Kidney (tissue), 14 donors: ENCODE data around the gene TAF3. TPM values are rescaled to one million over a fixed set of nuclear protein-coding genes. Genes with fewer than 3 reads are reported as not detected.

Experiments used
- DNase-seq, 5 donors: peaks; one replicate each; pipeline ENCODE4 v3.0.0-alpha.2; 2013 to 2020
- FAIRE-seq: peaks from 2 replicates; lab custom pipeline; 2012; peaks lifted over from hg19 to GRCh38; lab: Jason Lieb, UNC
- H3K27ac ChIP-seq, 2 donors: one replicate each; pipeline ENCODE4 v1.7.0; 2013; ENCODE audit warnings: low read depth in 2 of 2, low read length in 2 of 2, inconsistent platforms in 1 of 2
- H3K27me3 ChIP-seq: one replicate; pipeline ENCODE4 v1.7.1; 2013; ENCODE audit warnings: low read length, inconsistent platforms; ENCODE audit not compliant: control insufficient read depth, insufficient read depth
- H3K36me3 ChIP-seq, 3 donors: one replicate each; pipeline versions ENCODE4 v1.7.0 to v1.7.1; 2013; ENCODE audit warnings: low read length in 3 of 3, control low read depth in 1 of 3, inconsistent platforms in 1 of 3; ENCODE audit not compliant: insufficient read depth in 3 of 3, control insufficient read depth in 2 of 3
- H3K4me1 ChIP-seq, 3 donors: one replicate each; pipeline versions ENCODE4 v1.7.0 to v1.7.1; 2013; ENCODE audit warnings: low read length in 3 of 3, inconsistent platforms in 1 of 3, low read depth in 1 of 3; ENCODE audit not compliant: control insufficient read depth in 2 of 3, insufficient read depth in 2 of 3
- H3K4me3 ChIP-seq, 3 donors: one replicate each; pipeline versions ENCODE4 v1.7.0 to v1.8.1; 2013; ENCODE audit warnings: low read length in 3 of 3, control low read depth in 1 of 3, inconsistent platforms in 1 of 3
- H3K9ac ChIP-seq, 3 donors: one replicate each; pipeline versions ENCODE4 v1.7.0 to v1.7.1; 2013; ENCODE audit warnings: low read length in 3 of 3, control low read depth in 1 of 3, inconsistent platforms in 1 of 3
- H3K9me3 ChIP-seq, 3 donors: one replicate each; pipeline versions ENCODE4 v1.7.0 to v1.7.1; 2013; ENCODE audit warnings: low read length in 3 of 3, control low read depth in 1 of 3, inconsistent platforms in 1 of 3; ENCODE audit not compliant: control insufficient read depth in 2 of 3, insufficient read depth in 1 of 3
- intact Hi-C: fragments of 100-400 bp; cut with DNase I; formaldehyde crosslinking; loops from one replicate; pipeline ENCODE4 v1.11.1; 2022
- polyA plus RNA-seq: library from polyadenylated mRNA; stranded (reverse); fragments of 350-450 nt; fragmentation: Illumina TruSeq; extraction: RNeasy Lipid Tissue Mini Kit (QIAGEN cat#74804); gene quantifications from one replicate; pipeline ENCODE4 v1.2.3, GENCODE V29; 2014; ENCODE audit warnings: low read depth, low replicate concordance; ENCODE audit not compliant: insufficient read depth
- total RNA-seq: library from RNA; stranded (reverse); fragmentation: NEBNext Ultra II Directional; extraction: Animal tissue kit (Norgen Biotek cat#: 25700); gene quantifications from one replicate; pipeline ENCODE4 v1.2.1, GENCODE V29; 2021
- TF ChIP-seq, protein P1 (sequence below): IDR thresholded peaks from 3 replicates; pipeline ENCODE4 v1.5.1; 2012; ENCODE audit warnings: mild to moderate bottlenecking, moderate library complexity, borderline replicate concordance; ENCODE audit not compliant: insufficient read depth; ENCODE audit errors: extremely low read depth
- donor health status: control.
- donor health status: control.
- donor health status: control.
- donor health status: control.
- donor health status: control.
- donor health status: DM: yes; HTN: yes; CAD: no.
- donor health status: Normal renal cell carcinoma (clear cell type).

TAF3 gene
- total and polyA plus RNA-seq, 2 donors from 2014 or later = 4.0 to 8.7 TPM

- DNase-seq (no peak), FAIRE-seq (no peak)
- Histone ChIP-seq H3K4me1 (no peaks in the 10 kb centered on the region), H3K27me3 (no peaks in the 10 kb centered on the region), H3K9ac (no peak overlapping the region), H3K36me3 (no peaks in the 10 kb centered on the region), H3K9me3 (peaks cover 0 to 4% (median 0%) of the 10 kb centered on the region in 3 donors), H3K27ac (no peak overlapping the region), H3K4me3 (no peak overlapping the region)
- TF ChIP-seq, protein P1, sequence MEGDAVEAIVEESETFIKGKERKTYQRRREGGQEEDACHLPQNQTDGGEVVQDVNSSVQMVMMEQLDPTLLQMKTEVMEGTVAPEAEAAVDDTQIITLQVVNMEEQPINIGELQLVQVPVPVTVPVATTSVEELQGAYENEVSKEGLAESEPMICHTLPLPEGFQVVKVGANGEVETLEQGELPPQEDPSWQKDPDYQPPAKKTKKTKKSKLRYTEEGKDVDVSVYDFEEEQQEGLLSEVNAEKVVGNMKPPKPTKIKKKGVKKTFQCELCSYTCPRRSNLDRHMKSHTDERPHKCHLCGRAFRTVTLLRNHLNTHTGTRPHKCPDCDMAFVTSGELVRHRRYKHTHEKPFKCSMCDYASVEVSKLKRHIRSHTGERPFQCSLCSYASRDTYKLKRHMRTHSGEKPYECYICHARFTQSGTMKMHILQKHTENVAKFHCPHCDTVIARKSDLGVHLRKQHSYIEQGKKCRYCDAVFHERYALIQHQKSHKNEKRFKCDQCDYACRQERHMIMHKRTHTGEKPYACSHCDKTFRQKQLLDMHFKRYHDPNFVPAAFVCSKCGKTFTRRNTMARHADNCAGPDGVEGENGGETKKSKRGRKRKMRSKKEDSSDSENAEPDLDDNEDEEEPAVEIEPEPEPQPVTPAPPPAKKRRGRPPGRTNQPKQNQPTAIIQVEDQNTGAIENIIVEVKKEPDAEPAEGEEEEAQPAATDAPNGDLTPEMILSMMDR = no peak
- intact Hi-C loops = no loop called here
These were observed 130.2 kb downstream of the TAF3 start for GRCh38 chr10:7948371-7949000.

GRCh38 chr10:7950981-7951847 is 132.9 kb downstream of the TAF3 start:
- TF ChIP-seq, protein P1 = no peak
- Histone ChIP-seq H3K27ac (no peak overlapping the region), H3K27me3 (no peaks in the 10 kb centered on the region), H3K9ac (no peak overlapping the region), H3K4me3 (no peak overlapping the region), H3K4me1 (no peaks in the 10 kb centered on the region), H3K9me3 (peaks cover 0 to 4% (median 0%) of the 10 kb centered on the region in 3 donors), H3K36me3 (no peaks in the 10 kb centered on the region)
- intact Hi-C loops = no loop called here
- no peak for FAIRE-seq
- no peak for DNase-seq

DNA sequence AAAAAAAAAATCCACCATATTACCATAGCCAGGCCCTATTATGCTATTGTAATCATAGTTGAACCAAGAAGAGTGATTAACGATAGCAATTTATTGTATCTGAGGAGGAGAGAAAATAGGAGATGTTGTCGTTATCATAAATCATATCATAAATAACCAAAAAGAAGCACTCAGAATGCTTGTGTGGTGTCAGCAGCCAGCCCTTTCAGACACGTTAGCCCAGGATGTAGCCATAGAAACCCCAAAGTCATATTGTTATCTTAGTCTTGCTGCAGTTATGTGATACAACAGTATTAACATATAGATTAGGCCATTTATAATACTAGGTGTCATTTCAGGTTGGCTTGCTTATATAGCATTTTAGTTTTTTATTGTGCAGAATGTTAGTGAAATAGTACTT is 134.0 kb downstream of the TAF3 start:
- peaks cover 0 to 4% (median 0%) of the 10 kb centered on the region in 3 donors for H3K9me3 ChIP-seq
- TF ChIP-seq, protein P1 = no peak
- no peak overlapping the region for H3K9ac ChIP-seq
- DNase-seq (no peak), FAIRE-seq (no peak)
- H3K27ac ChIP-seq = no peak overlapping the region
- no peaks in the 10 kb centered on the region for H3K27me3 ChIP-seq
- H3K4me1 ChIP-seq = no peaks in the 10 kb centered on the region
- H3K36me3 ChIP-seq = no peaks in the 10 kb centered on the region
- no peak overlapping the region for H3K4me3 ChIP-seq
- intact Hi-C loops = no loop called here
